ENCODE measurements around the gene ACTRT2.

The ACTRT2 gene

GRCh38 chr1:3051270-3052268 lies 30.3 kb downstream of the ACTRT2 start:
- Histone ChIP-seq H3K9me2 (replicated peaks; ENCODE audit: insufficient read depth, low read length) (no peaks in the 10 kb centered on the region), H3K4me3 (ENCODE audit: insufficient read depth, low read length, poor library complexity, severe bottlenecking) (no peak overlapping the region), H2AFZ (ENCODE audit: low read depth, low read length, severe bottlenecking) (no peak overlapping the region), H3F3A (ENCODE audit: insufficient read depth) (no peaks in the 10 kb centered on the region), H3K9me3 (ENCODE audit: insufficient read depth, low read length) (no peaks in the 10 kb centered on the region), H3K36me3 (ENCODE audit: low read length) (no peaks in the 10 kb centered on the region), H4K20me1 (ENCODE audit: low read depth, low read length) (no peaks in the 10 kb centered on the region), H3K27me3 (ENCODE audit: low read length) (no peaks in the 10 kb centered on the region), H3K79me2 (ENCODE audit: insufficient read depth, low read length) (no peaks in the 10 kb centered on the region), H3K4me2 (ENCODE audit: low read depth, low read length, poor library complexity, severe bottlenecking) (no peak overlapping the region), H3K9ac (ENCODE audit: low read length) (no peak overlapping the region), H3K27ac (ENCODE audit: low read depth, low read length) (no peak overlapping the region)
- TF ChIP-seq CTCF (IDR thresholded peaks at IDR 0.05; ENCODE audit: insufficient read depth, low read length, poor library complexity, severe bottlenecking), result no peak
- TF ChIP-seq EZH2phosphoT487 (conservative IDR thresholded peaks at IDR 0.05; ENCODE audit: low read length), result no peak

GRCh38 chr1:3052501-3052900 lies 31.2 kb downstream of the ACTRT2 start:
- Histone ChIP-seq H3K9ac (ENCODE audit: low read length) (no peak overlapping the region), H3F3A (ENCODE audit: insufficient read depth) (no peaks in the 10 kb centered on the region), H3K4me2 (ENCODE audit: low read depth, low read length, poor library complexity, severe bottlenecking) (no peak overlapping the region), H3K79me2 (ENCODE audit: insufficient read depth, low read length) (no peaks in the 10 kb centered on the region), H3K9me2 (replicated peaks; ENCODE audit: insufficient read depth, low read length) (no peaks in the 10 kb centered on the region), H3K36me3 (ENCODE audit: low read length) (no peaks in the 10 kb centered on the region), H3K4me3 (ENCODE audit: insufficient read depth, low read length, poor library complexity, severe bottlenecking) (no peak overlapping the region), H3K27me3 (ENCODE audit: low read length) (no peaks in the 10 kb centered on the region), H3K27ac (ENCODE audit: low read depth, low read length) (no peak overlapping the region), H3K9me3 (ENCODE audit: insufficient read depth, low read length) (no peaks in the 10 kb centered on the region), H4K20me1 (ENCODE audit: low read depth, low read length) (no peaks in the 10 kb centered on the region), H2AFZ (ENCODE audit: low read depth, low read length, severe bottlenecking) (no peak overlapping the region)
- TF ChIP-seq CTCF (IDR thresholded peaks at IDR 0.05; ENCODE audit: insufficient read depth, low read length, poor library complexity, severe bottlenecking) (no peak), EZH2phosphoT487 (conservative IDR thresholded peaks at IDR 0.05; ENCODE audit: low read length) (no peak)

GRCh38 chr1:3053366-3053980 lies 32.2 kb downstream of the ACTRT2 start:
- Histone ChIP-seq H3K4me3 (ENCODE audit: insufficient read depth, low read length, poor library complexity, severe bottlenecking) (no peak overlapping the region), H3F3A (ENCODE audit: insufficient read depth) (no peaks in the 10 kb centered on the region), H2AFZ (ENCODE audit: low read depth, low read length, severe bottlenecking) (no peak overlapping the region), H4K20me1 (ENCODE audit: low read depth, low read length) (no peaks in the 10 kb centered on the region), H3K9me2 (replicated peaks; ENCODE audit: insufficient read depth, low read length) (no peaks in the 10 kb centered on the region), H3K36me3 (ENCODE audit: low read length) (no peaks in the 10 kb centered on the region), H3K27ac (ENCODE audit: low read depth, low read length) (no peak overlapping the region), H3K9ac (ENCODE audit: low read length) (no peak overlapping the region), H3K9me3 (ENCODE audit: insufficient read depth, low read length) (no peaks in the 10 kb centered on the region), H3K4me2 (ENCODE audit: low read depth, low read length, poor library complexity, severe bottlenecking) (no peak overlapping the region), H3K27me3 (ENCODE audit: low read length) (no peaks in the 10 kb centered on the region), H3K79me2 (ENCODE audit: insufficient read depth, low read length) (no peaks in the 10 kb centered on the region)
- TF ChIP-seq EZH2phosphoT487 (conservative IDR thresholded peaks at IDR 0.05; ENCODE audit: low read length), result no peak
- TF ChIP-seq CTCF (IDR thresholded peaks at IDR 0.05; ENCODE audit: insufficient read depth, low read length, poor library complexity, severe bottlenecking), result no peak
